K562 (cell line): Measurements from ENCODE around the gene PNMA5.

Experiments
- CBX2 ChIP-seq: fragments of 200-600 bp; sonication (generic); IDR thresholded peaks from one replicate; pipeline ENCODE4 v1.6.1; 2012; ENCODE audit warnings: mild to moderate bottlenecking, low read length, inconsistent platforms; ENCODE audit not compliant: insufficient read depth, poor library complexity, severe bottlenecking
- CHD2 ChIP-seq: IDR thresholded peaks from 2 replicates; pipeline ENCODE4 v1.6.1; 2011; ENCODE audit warnings: low read depth, low read length
- CTCF ChIP-seq, 3 experiments: IDR thresholded peaks in 2 of 3; conservative IDR thresholded peaks in 1 of 3; 2 replicates each; pipeline ENCODE4 v1.5.1; 2011 to 2012; ENCODE audit warnings: low read length in 3 of 3, mild to moderate bottlenecking in 3 of 3, control low read depth in 2 of 3, improper control_type of control experiment in 1 of 3, inconsistent platforms in 1 of 3, low read depth in 1 of 3, mixed read lengths in 1 of 3, moderate library complexity in 1 of 3; ENCODE audit not compliant: insufficient read depth in 2 of 3
- DDX20 ChIP-seq: fragments of 450-650 bp; IDR thresholded peaks from 2 replicates; pipeline ENCODE4 v1.6.1; 2016; ENCODE audit warnings: missing genetic modification characterization, low read depth, mild to moderate bottlenecking, missing compliant biosample characterization, moderate library complexity
- EZH2 ChIP-seq: IDR thresholded peaks from 2 replicates; pipeline ENCODE4 v1.6.1; 2012; ENCODE audit warnings: low read depth, mild to moderate bottlenecking, inconsistent platforms, low read length, borderline replicate concordance
- HDAC2 ChIP-seq: fragments of 450-650 bp; IDR thresholded peaks from 2 replicates; pipeline ENCODE4 v1.6.1; 2016; ENCODE audit warnings: mild to moderate bottlenecking
- IRF2 ChIP-seq: sonication (generic); formaldehyde crosslinking; IDR thresholded peaks from 2 replicates; pipeline ENCODE4 v1.8.1; 2022; ENCODE audit warnings: mild to moderate bottlenecking, missing genetic modification reagents
- KAT7 ChIP-seq: sonication (generic); formaldehyde crosslinking; IDR thresholded peaks from 2 replicates; pipeline ENCODE4 v1.8.0; 2022; ENCODE audit warnings: missing genetic modification reagents, mild to moderate bottlenecking, borderline replicate concordance
- PATZ1 ChIP-seq: fragments of 250-450 bp; sonication (Bioruptor Pico); IDR thresholded peaks from 2 replicates; pipeline ENCODE4 v1.5.0; 2020; ENCODE audit warnings: mild to moderate bottlenecking, borderline replicate concordance
- REST ChIP-seq, 2 experiments: fragments of 450-650 bp; formaldehyde crosslinking in 1 of 2; IDR thresholded peaks; 2 replicates each; pipeline versions ENCODE4 v1.4.0 to v1.6.1; 2014 to 2020; ENCODE audit warnings: mild to moderate bottlenecking in 2 of 2, borderline replicate concordance in 1 of 2, low read depth in 1 of 2
- SMAD1 ChIP-seq: fragments of 150-350 bp; IDR thresholded peaks from 2 replicates; pipeline ENCODE4 v1.6.1; 2014; ENCODE audit warnings: low read length, low read depth; ENCODE audit not compliant: partially characterized antibody
- ZBTB7A ChIP-seq: IDR thresholded peaks from 2 replicates; pipeline ENCODE4 v1.6.1; 2011; ENCODE audit warnings: low read depth, mild to moderate bottlenecking, low read length, moderate library complexity, borderline replicate concordance; ENCODE audit not compliant: control insufficient read depth
- ZNF212 ChIP-seq: fragments of 450-650 bp; formaldehyde crosslinking; IDR thresholded peaks from 2 replicates; pipeline ENCODE4 v1.4.0; 2020; ENCODE audit warnings: mild to moderate bottlenecking
- ZNF830 ChIP-seq: fragments of 250-450 bp; sonication (Bioruptor Pico); IDR thresholded peaks from 2 replicates; pipeline ENCODE4 v1.5.0; 2021; ENCODE audit warnings: mild to moderate bottlenecking

- TF ChIP-seq IRF2 (CRISPR knock-in tag): no peak
- no peak for TF ChIP-seq EZH2
- no peak for TF ChIP-seq CHD2
- TF ChIP-seq SMAD1: no peak
- TF ChIP-seq ZBTB7A: no peak
- TF ChIP-seq DDX20 (tag): no peak
- TF ChIP-seq CBX2: no peak
- TF ChIP-seq KAT7 (CRISPR knock-in tag): no peak
- no peak for TF ChIP-seq HDAC2
- no peak for TF ChIP-seq CTCF (IDR thresholded peaks at IDR 0.05 in 2 of 3, conservative IDR thresholded peaks at IDR 0.05 in 1 of 3; ENCODE audit: insufficient read depth in 2 of 3, low read depth in 1 of 3, low read length in 3 of 3)
- TF ChIP-seq ZNF830 (CRISPR knock-in tag): no peak
- TF ChIP-seq ZNF212 (CRISPR knock-in tag): no peak
- TF ChIP-seq PATZ1 (CRISPR knock-in tag): no peak
- TF ChIP-seq REST (IDR thresholded peaks at IDR 0.05; ENCODE audit: borderline replicate concordance): no peak
- TF ChIP-seq REST (CRISPR knock-in tag; IDR thresholded peaks at IDR 0.05; ENCODE audit: low read depth): no peak
Measured at GRCh38 chrX:152950786-152951185, 43.1 kb downstream of the PNMA5 start.
